Lower leg skin (tissue), 3 donors: Measurements from ENCODE around the gene WNT10A.

ENCODE experiments used
- CTCF ChIP-seq, 3 donors: fragments of 450-650 bp; IDR thresholded peaks; one replicate each; pipeline ENCODE4 v1.5.1; 2016; ENCODE audit warnings: antibody characterized with exemption in 3 of 3, mild to moderate bottlenecking in 3 of 3, moderate library complexity in 2 of 3
- POLR2A ChIP-seq, 2 donors: fragments of 450-650 bp; IDR thresholded peaks; one replicate each; pipeline ENCODE4 v1.6.1; 2016 to 2017; ENCODE audit warnings: antibody characterized with exemption in 2 of 2, mild to moderate bottlenecking in 1 of 2, moderate library complexity in 1 of 2

DNA sequence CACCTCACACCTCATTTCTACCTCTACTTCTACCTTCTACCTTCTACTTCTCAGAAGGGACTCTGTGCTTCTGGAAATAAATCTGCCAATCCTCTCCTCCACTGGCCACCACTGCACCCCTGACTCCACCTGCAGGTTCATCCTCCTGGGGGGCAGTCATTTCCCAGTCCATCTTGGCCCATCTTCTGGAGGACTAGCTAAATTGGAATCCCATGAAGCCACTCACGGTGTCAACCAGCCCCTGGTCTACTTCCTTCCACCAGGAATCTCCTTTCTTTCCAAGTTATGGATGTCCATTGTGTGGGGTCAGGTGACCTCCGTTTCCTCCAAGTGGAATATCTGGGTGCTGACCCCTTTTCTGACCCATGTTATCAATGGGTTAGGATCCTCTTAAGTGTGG lies 3.9 kb downstream of the WNT10A start:
- TF ChIP-seq CTCF (IDR thresholded peaks at IDR 0.05): no peak
- no peak for TF ChIP-seq POLR2A (IDR thresholded peaks at IDR 0.05)
